Measurements from ENCODE around the gene GPATCH2.

The GPATCH2 gene

DNA sequence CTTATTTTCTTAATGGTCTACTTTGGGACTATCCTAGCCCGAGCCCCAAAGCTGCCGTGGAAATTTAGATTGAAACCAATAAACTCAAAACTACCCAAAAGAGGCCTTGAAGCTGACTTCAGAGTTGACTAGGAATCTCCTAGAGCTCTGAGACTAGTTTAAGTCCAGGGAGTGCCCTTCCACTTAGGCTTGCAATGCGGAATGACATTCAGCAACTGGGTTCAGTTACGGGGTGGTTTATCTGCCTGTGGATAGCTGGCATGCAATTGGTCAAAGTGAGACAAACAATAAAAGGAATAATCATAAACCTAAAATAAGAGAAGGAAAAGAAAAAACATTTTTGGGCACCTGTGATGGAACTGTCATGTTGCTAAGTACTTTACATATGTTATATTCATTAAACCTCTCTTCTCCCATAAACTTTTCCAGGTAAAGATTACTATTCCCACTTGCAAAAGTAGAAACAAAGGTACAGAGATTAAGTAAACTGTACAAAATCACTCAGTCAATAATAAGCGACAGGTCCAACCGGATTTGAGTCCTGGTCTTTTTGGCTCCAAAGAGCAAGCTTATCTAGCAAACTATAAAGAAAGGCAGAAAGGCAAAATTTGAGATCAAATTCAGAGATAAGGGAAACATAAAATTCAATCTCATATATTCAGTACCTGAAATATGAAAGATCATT, 56.5 kb downstream of the GPATCH2 start:
- no peak for FAIRE-seq

DNA sequence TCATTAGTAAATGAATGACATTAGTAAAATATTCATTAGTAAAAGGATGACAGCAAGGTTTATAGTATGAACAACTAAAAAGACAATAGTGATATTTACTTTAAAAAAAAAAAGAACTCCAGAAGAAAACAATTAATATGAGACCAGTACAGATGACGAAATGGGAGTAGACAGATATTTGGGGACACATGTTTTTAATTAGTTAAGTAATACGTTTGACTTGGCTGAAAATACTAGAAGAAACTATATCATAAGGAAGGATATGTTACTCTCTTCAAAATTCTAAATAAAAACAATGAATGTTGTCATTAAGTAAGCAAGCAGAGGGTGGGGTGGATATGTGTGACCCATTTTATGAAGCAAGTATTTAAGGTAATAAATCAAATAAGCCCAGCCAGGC, 61.9 kb downstream of the GPATCH2 start:
- FAIRE-seq = no peak

DNA sequence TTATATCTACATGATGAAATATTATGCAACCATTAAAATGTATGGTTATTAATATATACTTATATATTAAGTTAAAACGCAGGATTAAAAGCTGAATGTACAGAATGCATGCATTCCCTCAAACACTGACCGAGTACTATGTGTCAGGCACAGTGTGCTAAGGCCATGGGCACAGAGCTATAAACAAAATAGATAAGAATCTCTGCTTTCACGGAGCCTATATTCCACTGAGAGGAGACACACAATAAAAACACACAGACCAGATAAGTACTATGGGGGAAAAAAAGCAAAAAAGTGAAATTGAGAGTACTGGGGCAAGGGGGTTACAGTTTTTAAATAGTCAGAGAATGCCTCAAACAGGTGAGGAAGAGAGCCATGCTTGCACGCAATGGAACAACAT, 62.7 kb downstream of the GPATCH2 start:
- FAIRE-seq = no peak

DNA sequence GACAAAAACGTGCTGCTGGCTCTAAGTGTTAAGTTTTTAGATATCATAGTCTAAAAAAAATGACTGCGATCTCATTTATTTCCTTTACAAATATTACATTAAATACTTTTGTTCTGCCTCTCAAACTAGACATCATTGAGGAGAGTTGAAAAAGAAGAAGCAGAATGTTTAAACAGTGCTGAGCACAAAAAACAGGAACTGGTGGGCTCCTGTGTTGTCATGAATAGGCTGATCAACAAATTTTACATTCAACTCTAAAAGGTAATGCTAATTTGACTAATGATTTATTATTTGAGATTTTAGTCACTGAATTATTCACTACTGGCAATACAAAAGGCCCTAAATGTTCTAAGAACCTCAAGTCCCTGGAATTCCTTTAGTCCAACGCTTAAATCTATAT, 66.1 kb downstream of the GPATCH2 start:
- FAIRE-seq = no peak

DNA sequence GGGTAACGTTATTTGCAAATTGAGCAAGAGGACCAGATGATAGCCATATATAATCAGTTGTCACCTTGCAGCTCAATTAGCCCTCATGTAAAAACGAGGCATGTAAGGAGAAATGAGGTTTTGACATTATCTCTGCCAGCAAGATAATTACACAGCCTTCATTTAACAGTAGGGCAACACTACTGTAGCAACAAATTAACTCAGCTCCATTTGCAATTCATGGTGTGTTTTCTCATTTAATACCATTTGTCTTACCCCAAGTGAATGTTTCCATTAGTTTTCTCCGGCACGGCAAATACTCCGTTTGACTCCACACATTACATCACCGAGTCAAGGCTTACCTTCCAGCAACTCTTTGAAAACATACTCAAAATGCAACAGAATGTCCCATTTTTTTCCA, 66.7 kb downstream of the GPATCH2 start:
- FAIRE-seq = peak; percentile 94

DNA sequence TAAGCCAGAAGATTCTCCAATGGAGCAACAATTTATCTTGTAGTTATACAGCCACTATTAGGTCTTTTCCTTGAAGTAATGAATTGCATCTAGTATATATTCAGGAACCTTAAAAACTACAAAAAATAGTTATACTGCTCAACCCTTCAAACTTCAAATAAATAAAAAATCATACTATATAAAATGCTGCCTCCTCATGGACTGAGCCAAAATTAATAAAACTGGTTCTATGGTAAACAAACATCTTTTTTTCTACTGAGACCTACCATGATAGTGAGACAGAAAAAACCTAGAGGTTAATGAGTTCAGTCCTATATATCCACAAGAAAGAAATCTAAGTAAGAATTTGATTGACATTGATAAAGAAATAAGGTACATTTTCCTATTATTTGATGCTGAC, 67.7 kb downstream of the GPATCH2 start:
- no peak for FAIRE-seq

DNA sequence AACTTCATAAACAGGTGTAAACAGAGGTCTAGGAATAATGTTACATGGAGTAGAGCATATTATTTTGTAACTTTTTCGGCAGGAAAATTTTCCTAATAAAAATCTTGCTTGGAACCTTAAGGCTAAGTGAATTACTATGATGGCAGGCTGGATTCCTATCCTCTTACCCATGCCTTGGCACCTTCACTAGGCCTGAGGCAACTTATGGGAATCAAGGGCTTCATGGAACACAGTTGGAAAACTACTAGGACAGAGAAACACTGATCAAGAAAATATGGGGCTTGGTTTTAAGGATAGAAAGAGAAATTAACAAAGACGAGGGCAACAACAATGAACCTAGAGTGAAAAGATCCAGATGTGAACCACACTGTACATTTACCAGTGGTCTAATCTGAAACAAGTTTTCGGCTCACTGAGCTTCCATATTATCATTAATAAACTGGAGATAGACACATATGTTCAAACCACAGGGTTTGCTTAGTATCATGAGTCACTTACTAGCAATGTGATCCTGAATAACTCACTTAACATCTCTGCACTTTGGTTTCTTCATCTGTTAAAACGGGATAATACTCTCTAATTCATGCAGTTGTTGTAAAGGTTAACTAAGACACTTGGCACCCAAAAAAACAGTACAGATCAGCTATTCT, 68.5 kb downstream of the GPATCH2 start:
- FAIRE-seq = no peak

DNA sequence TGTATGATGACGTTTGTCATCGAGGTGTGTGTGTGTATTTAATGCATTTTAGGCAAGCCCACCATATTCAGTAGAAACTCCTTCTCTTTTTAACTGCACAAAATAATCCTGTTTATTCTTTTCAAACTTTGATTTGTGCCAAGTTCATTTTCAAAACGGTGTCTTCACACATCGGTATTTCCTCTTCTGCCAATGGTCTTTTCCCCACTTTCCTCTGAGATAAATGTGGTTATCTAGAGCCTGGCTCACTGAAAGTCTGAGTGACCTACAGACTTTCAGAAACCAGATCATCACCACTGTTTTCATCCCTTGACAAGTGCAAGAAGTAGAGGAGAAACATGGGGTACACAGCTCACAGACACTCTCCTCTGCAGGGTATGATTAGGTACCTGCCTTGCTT, 69.4 kb downstream of the GPATCH2 start:
- FAIRE-seq = no peak

DNA sequence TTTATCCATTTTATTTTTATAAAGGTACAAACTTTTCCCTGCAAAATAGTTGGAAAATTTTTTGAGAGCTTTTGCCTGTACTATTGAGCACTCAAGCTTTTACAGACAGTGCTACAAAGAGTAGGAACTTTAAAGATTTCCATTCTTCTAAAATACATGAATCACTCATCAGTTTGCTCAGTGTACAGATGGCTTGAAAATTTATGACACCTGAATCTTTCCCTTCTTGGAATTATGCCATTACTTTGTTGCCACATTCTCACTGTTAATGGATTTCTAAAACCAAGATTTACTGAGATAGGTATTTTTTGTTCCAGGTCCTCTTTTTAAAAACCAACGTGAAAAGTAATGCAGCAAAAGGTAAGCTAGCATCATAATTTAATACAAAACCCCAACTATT, 76.0 kb downstream of the GPATCH2 start:
- peak; percentile 74 for FAIRE-seq

DNA sequence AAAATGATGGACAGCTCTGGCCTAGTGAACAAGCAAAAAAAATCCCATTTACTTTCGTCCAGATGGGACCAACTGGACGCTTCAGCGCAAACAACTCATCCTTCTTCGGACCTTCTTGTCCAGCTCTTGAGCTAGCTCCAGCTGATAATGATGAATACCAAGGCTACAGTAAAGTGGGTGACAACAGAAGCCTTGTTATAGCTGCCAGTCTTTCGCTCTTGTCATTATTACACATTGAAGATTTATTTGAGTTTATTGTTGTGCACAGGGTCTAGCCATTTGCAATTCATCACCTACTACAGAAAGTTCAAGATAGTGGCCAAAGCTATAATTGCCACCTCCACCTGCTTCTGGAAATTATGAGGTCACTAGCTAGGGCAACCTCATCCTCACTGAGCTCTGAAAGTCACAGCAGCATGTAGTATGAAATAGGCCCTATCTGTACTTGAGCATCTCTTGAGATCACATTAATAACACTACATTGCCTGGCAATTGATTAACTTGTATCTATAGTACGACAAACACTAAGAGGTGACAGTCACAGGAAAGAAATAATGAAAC, 76.9 kb downstream of the GPATCH2 start:
- no peak for FAIRE-seq

DNA sequence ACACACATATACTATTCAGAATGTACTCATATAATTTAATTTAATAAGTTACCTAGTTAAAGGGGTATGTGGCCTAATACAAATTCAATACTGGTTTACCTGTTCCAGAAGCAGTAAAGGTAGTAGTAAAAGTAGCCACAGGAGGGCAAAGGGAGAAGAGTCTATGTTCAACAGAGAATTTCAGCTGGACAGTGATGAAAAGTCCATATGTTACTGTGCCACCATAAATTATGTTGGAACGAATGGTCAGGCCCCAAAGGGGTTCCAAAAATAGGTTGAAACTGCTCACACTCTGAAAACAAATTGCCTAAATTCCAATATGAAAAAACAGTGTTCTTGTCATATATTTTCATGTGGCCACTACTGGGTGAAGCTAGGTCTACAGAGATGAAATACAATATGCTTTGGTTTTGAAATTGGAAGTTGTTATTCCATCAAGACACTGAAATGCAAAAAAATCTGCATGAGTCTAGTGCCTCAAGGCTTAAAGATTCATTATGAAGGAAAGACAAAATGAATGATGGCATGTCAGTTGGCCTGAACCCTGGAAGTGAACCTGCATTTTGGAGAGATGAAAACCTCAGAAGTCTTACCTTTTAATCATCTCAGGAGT, 78.4 kb downstream of the GPATCH2 start:
- FAIRE-seq = no peak

DNA sequence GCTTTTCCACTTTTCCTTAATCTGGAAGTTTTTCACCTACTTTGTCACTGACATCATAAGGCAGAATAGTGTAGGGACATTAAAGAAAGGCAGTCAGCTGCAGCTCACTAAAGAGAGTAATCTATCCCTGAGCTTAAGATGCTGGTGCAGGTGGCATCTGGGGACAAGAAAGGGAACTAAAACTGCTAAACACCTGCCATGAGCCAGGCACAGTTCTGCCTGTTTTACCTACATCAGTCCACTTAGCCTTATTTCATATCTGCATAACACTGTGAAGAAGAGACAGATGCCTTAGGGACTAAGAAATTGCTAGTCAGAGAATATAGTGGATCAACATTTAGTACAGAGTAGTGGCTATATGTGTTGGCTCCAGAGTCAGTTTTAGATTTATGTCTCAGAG, 88.1 kb downstream of the GPATCH2 start:
- FAIRE-seq = no peak

DNA sequence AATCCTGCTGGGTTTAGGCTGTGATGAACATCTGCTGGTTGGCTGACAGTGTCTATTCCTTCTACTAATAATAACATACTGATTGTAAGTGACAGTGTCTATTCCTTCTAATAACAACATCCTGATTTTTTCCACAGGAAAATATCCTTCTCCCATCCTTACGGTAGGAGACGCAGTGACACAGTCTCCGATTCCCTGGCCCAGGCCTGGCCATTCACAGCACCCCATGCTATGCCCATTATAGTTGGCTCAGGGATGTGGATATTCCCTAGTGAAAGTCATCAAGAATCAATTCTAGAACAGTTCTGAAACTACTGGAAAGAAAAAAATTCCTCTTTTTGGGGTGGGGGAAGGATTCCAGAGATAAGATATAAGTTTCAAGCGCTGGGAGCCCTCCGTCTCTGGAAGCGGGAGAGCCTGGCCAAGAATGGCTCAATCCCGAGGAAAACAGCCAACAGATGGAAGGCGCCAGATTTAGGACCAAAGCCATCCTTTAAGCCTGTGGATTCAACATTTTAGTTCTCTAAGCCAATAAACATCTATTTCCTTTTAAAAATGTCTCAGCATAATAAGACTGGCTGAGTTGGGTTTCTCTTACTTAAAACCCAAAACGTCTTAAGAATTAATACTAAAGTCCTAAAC, 88.6 kb downstream of the GPATCH2 start:
- no peak for FAIRE-seq

DNA sequence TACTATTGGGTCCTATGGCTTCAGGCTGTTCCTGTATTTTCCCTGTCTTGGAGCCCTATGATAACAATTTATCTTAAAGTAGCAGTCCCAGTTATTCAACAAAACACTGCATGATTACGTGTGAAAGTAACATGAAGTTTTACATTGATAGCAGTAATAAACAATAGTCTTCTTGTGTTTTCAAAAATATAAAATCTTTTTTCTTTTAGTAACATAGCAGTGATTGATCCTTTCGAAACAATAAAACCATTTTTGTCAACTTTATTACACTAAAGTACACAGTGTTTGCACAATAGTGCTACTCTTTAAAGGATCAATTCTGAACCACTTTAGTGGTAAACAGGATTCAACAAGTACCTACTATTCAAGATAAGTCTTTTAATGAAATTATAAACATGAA, 90.6 kb downstream of the GPATCH2 start:
- FAIRE-seq = no peak

DNA sequence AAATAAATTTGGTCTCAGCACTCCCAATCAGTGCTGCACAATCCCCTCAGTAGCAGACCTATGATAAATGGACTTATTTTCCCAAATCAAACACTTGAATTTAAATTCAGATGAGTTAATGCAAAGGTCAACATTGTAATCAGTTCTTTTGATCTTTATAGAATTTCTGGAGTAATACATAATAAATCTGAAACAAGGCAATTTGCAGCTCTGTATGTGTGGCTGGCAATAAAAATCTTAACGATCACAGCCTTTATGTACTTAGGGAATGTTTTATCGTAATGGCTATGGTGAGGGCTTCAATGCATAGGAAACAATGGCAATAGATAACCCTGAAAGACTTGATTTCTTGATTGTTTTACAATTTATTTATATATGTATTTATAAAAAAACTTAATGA, 91.4 kb downstream of the GPATCH2 start:
- FAIRE-seq = no peak

DNA sequence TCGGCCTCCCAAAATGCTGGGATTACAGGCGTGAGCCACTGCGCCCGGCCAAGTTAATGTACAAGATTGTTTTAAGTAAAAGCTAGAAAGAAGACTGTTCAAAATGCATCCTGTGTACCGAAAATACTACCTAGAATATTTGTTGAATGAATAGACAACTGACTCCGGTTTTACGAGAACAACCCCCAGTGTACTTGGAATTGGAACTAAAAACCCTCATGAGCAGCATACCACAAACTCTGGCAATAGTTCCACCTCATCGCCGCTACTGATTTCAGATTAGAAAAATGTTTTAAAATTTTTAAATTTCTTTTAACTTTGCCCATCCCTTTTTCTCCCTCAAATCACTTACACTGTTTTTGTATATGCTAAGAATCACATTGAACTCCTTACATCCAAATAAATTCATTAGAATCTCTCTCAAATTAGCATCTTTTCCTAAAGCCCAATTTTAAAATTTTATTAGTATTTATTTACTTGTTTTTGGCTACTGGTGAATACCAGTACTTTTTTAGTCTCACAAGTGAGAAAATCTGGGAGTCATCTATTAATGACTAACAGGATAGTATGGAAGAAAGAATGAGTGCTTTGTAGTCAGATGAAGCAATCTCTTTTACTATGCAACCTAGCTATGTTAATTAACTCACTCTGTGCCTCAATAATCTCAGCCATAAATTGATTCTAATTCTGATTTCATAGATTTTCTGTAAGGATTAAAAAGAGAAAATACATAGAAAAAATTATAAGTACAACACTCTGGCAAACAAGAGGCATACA, 95.1 kb downstream of the GPATCH2 start:
- peak; percentile 27 for FAIRE-seq

DNA sequence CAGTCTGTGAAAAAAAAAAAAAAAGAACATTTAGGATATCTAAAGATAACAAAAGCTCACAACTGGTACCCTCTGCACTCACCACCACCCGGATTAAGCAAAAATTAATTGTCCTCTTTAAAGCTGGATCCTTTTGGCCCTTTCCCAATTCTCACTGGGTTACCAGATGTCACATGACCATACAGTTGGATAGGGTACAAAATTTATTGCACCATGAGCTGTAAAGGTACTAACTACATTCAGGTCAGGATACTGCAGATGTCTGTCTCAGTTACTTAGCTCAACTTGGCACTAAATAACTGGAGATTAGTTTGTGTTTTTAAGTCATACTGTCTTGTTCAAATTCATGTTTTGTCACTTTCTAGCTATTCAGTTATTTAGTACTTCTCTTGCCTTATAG, 96.3 kb downstream of the GPATCH2 start:
- peak; percentile 84 for FAIRE-seq

DNA sequence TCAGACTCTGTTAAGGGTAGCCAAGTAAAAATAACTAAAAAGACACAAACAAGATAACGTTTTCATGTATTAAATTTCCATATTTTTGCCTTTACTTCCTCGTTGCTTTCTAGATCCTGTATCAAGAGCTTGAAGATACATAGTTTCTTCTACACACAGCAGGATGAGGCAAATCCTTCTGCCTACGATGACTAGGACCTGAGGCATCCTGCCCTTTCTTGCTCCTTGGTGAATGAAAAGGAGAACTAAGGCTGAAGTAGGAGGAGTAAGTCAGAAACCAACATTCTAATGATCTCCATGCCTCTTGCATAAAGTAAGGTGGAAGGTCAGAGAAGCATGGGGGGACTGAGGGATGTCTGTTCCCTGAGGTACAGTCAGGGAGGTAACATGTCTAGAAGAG, 102.6 kb downstream of the GPATCH2 start:
- FAIRE-seq = no peak

DNA sequence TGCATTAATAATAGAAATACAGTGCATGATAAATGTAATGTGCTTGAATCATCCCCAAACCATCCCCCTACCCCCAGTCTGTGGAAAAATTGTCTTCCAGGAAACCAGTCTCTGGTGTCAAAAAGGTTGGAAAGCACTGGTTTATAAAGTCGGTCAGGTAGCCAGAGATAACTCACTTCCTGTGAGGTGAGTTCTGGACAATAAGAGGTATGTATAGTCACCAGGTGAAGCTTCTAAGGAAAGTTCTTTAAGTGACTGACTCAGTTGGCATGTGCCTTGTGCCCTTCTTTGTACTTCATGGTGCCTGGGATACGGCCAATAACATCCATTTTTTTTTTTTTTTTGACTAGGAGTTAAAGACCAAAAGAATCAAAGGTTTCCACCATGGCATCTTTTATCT, 103.7 kb downstream of the GPATCH2 start:
- FAIRE-seq = no peak

DNA sequence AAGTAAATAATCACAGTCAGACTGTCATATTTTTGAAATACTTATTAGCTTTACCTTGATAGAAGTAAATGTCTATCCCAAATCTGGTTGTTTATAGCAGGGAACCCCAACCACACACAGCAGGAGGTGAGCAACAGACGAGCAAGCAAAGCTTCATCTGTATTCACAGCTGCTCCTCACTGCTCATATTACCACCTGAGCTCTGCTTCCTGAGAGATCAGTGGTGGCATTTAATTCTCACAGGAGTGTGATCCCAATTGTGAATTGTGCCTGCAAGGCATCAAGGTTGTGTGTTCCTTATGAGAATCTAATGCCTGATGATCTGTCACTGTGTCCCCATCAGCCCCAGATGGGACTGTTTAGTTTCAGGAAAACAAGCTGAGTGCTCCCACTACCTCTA, 104.3 kb downstream of the GPATCH2 start:
- peak; percentile 47 for FAIRE-seq

DNA sequence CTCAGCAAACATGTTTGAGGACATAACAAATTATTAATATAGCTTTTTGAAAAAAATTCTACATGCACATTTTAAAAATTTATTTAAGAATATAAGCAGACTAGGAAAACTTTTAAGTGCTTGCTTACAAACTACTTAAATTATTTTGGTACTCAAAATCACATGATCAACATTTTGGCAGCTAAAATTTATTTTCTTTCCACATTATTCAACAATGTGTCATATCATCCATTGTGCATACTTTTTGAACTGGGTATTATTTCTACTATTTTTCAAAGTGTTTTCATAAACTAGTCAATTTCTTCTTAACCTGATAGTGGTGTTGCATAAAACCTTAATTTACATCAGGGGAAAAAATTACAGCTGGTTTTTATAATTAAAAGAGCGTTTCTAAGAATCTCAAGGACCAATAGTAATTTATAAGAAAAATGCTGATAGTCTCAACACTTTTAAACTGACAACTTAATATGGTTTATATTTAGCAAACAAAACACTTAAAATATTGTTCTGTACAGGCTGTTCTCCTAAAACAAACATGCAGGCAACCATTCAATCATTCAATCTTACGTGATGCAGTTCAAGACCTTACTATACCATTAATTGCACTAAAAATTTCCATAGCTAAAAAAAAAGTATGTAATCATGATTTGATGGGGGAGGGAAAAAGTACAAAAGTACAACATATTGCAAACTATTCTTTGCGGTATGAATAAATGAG, 105.0 kb downstream of the GPATCH2 start:
- FAIRE-seq = peak; percentile 58

All from islet of Langerhans (tissue), 1 donor.